NOMO-1 treated with dmso at 0.1 percent for 144 hours (cell line): ENCODE data around the gene ANXA6.

Experiments used
- DNase-seq: peaks from one replicate; lab custom pipeline; 2025; ENCODE audit not compliant: unreplicated experiment; lab: John Stamatoyannopoulos, UW

The ANXA6 gene

DNA sequence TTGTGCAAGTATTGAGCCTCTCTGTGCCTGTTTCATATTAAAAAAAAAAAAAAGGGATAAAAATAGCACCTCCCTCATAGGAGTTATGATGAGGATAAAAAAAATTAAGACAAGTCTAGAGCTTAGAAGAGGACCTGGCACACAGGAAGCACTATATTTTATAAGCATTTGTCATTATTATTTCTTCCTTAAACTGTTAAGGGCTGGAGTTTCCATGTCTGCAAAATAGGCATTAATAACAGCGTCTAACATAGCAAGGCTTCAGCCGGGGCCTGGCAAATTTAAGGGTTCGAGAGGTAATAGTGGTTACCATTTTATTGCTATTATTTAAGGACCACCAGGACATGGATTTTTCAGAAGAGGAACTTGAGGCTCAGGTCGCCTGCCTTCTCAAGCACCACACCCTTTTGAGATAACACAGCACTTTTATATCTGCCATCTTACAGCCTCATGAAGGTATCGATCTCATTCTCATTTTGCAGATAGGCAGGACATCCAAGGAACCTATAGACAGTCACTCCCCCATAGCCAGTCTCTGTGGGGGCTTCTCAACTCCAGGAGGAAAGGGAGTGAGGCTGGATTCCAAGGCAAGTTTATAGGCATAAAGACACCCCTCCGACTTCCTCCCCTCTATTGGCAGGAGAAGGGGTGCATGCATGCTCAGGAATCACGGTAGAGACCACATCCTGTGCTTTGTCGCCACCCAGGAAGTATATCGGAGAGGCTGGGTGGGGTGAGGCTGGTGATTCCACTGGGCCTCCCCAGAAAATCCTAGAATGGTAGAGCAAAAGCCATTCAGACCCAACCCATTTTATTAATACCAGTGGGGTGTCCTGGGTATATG is 2.4 kb downstream of the ANXA6 start:
- peak; percentile 21 for DNase-seq

DNA sequence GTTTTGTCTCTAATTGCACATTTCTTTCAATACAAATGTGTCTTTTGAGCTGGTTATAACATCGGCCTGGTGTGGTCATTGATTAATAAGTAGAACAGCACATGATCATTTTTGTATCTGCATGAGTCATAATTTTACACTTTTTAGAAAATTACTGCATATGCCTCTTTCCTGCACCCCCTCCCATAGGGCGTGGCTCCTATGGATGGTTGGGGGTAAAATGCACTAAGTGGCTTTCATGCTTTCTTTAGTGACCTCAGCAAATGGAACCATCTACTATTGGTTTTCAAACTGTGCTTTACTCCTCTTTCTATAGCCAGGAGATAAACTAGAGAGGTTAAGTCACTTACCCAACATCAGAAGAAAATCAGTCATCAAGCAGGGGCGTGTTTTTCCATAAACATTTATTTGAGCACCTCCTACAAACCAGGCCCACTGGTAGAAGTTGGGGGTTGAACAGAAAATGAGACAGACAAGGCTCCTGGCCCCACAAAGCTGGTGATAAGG is 3.8 kb downstream of the ANXA6 start:
- DNase-seq = no peak

DNA sequence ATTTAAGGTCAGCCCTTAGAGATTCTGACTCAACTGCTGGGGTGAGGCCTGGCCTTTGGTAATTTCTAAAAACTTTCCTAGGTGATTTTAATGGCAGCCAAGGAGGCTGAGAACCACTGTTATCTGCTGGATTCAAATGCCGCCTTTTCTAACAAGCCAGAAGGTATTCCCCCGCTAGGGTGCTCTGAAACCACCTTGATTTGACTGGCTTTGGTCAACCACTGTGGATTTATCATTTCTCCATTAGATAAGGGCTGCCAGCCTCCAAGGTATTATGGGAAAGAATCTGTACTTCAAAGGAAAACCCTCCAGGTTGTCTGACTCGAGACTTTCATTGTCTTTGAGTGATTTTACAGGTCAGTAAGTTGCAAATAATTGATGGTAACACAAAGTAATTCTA is 4.3 kb downstream of the ANXA6 start:
- no peak for DNase-seq

DNA sequence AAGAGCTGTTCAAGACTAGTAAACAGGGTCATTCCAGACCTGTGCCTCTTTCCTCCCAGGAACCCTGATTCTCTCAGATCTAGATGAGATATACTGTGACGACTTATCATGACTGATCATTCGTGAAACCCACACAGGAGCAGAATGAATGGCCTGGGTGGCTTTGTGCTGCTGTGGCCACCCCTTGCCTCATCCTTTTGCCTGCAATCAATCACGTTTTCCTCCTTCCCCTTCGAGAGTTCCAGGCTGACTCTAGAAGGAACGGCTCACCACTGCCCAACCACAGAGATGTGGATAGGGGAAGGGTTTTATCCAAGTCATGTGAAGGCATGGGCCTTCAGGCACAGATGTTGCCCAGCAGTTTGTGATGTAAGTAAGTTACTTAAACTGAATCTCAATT is 5.8 kb downstream of the ANXA6 start:
- DNase-seq = peak; percentile 93

DNA sequence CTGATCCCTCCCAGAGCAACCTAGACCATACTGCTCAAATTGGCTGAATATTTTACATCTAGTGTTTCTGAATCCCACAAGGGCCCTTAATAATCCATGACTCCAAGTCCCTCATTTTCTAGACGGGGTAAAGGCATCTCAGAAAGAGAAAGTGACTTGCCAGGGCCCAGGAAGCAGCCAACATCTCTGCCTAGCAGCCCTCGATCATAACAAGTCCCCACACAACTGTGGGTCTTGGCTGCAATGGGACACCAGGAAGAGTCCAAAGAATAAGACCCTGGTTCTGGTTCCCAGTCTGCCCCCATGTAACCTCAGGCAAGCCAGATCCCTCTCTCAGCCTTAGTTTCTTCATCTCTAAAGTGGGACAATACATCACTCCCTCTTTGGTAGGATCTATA is 6.3 kb downstream of the ANXA6 start:
- no peak for DNase-seq

DNA sequence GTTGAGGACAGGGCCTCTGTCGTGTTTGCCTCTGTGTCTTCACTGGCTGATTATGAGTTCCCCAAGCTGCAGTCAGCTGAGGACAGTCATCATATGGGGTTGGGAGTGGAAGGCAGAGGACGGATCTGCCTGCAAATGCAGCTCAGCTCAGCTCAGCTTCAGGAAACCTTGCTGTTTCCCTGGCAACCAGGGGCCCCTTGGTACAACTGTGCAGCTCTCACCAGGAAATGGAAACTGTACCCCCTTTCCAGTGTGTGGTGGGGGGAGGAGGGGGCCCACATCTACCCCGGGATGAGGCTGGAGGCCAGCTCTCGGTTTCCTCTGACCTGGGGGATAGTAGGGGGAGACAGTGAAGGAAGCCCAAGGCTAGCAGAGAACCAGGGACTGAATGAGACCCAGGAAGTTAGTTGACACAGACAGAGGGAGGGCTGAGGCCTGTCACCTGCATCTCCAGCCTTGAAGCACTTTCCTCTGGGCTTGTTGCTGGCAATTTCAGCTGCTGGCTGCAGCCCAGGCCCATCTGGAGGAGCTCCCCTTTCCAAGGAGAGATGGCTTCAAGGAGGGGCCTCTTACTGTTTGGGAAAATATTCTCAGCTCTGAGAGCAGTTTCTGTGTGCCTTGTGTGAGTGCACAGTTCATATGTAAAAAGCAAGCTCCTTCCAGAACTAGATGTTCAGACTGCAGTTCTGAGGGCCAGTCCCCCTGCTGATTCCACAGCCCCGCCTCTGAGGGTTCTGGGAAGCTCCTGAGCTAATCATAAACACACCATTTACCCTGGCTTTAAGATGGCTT is 6.9 kb downstream of the ANXA6 start:
- DNase-seq = peak; percentile 79

DNA sequence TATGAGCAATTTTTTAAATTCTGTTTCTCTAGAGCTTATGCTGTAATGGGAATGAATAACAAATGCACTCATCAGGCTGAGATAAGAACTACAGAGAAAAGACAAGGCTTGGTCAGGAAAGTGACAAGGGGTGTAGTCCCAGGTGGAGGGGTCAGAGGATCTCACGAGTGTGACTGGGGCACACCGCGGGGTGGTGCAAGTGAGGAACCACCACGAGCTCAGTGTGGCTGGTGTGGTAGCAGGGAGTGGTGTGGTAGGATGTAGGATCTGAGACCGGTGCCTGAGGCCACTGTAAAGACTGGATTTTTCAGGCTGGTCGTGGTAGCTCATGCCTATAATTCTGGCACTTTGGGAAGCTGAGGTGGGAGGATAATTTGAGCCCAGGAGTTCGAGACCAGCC is 9.0 kb downstream of the ANXA6 start:
- no peak for DNase-seq

DNA sequence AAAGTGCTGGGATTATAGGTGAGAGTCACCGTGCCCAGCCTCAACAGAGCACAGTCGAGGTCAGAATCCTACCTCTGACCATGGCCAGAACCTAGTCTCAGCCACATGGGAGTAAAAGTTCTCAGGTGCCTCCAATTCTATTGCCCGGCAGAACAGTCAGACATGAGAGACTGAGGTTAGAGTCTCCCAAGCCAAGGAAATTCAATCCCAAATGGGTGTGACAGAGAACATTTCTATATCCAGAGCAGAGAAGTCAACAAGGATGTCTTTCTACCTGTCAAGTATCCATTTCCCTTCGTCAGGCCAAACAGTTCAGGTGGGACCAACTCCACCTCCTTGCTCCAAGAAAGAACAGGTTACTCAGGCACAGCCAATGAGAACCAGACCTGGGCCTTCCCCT is 10.5 kb downstream of the ANXA6 start:
- no peak for DNase-seq

DNA sequence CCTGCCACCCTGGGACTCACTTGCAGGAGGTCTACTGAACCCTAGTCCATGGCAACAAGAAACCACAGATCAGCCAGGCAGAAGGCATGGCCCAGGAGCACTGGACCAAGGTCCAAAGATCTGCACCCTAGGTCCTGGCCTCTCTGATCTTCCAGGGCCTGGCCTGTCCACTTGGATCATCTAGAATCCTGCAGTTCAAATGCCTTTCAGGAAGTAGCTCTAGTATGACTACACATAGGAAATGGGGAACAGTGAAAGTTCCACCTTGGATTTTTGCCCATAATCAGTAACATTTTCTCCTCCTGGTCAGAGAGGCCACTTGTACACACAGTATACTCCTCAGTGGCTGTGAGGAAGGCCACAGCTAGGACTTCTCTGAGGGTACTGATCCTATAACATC is 11.5 kb downstream of the ANXA6 start:
- no peak for DNase-seq

DNA sequence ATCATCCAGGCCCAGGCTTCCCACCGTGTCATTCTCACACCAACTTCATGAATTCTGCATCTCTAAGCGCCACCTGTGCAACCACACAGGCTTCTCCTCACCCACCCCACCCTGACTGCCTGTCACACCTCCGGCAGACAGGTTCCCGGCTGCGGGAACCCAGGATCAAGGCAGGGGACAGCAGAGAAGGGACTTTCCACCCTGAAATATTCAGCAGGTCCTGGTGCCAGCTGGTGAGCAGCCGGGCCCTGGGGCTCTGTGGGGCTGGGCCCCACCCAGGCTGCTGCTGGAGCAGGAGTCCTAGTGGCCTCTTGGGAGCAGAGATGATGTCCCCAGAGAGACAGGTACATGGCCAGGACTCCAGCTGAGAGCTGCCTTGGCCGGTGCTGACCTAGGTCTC is 12.7 kb downstream of the ANXA6 start:
- DNase-seq = no peak

DNA sequence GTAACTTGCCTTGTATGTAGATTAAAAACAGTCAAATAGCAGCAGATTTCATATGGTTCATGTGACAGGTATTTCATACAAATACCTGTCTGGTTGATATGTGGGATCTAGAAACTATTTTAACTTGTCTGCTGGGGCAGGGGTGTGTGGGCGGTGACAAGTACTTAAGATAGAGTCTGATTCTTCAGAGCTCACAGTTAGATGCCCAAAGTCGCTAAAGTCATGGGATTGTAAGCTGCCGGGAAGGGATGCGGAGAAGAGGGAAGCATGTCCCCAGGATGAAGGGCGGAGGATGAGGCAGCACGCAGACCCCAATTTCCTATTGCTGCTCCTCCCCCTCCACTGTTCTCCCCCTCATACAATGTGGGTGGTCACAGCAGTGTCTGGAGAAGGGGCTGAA is 13.3 kb downstream of the ANXA6 start:
- no peak for DNase-seq

DNA sequence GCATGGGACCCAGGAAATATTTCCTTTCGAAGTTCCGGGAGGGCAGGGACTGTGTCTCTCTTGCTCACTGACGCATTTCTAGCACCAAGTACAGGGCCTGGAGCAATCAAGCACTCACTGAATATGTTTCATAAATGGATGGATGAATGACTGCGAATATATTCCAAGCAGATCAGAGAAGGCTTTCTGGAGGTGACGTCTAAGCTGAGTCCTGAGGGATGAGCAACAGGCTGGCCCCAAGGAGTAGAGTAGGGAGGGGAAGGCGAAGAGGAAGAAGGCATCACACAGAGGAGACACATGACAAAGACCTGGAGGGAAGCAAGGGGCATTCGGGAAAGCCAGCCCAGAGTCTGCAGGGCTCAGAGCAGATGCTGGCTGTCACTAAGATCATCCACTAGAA is 13.9 kb downstream of the ANXA6 start:
- no peak for DNase-seq

DNA sequence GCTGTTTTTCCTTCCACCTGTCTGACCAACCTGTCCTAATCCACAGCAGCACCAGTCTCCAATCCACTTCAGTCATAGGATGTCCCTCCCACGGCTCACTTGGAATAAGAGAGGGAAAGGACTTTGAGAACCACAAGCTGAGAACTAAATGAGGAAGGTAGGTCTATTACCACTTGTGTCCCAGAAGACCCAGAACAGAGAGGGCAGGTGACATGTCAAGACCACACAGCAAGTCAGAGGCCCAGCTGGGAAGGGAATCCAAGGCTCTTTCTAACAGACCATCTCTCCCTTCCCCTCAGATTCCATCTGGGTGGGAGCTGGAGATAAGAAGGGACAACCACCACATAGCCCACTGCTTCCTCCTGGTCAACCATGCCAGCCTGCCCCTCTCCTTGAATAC is 14.6 kb downstream of the ANXA6 start:
- DNase-seq = no peak

DNA sequence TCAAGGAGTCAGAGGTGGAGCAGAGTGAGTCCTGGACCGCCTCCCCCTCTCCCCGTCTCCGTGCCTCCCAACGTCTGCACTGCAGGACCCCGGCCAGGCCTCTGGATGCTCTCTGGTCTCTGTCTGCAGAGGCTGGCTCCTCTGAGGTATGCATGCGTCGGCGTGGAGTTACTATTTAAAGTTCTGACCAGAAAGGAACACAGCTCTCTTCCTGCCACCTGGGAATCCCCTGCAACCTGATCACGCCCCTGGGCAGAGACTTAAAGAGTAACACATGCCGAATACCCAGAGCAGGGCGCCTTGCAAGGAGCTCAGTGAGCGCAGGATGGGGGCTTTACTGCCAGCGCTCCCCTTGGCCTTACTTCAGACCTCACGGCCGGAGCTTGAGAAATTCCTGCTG is 16.0 kb downstream of the ANXA6 start:
- DNase-seq = no peak

DNA sequence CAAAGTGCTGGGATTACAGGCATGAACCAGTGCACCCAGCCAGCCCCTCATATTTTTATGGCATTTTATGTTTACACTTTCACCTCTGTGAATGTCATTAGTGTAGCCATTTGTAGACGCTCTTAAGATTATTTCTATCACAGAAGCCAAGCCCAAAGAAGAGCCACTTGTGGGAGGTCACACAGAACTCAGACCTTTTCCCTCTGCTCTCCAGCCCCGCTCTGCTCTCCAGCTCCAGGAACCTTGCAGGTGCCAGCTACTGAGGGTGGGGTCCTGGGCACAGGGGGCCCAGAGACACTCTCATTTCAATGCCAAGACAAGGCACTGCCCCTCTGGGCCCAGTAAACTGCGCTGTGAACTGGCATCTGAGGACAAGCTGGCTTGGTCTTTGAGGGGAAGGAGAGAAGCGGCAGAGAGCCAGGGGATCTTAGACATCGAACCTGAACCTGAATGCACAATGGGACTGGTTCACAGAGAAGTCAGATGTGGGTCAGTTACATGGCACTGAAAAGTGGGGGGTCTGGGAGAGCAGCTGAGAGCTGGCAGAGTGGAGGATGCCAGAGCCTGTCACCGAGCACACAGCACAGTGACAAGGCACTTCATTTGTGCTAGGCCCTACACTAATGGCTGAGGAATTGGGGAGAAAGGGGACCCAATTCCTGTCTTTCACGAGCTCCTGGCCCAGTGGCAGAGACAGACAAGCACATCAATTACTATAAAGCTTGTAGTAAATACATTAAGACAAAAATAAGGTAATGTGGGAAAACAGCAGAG is 16.7 kb downstream of the ANXA6 start:
- DNase-seq = no peak

DNA sequence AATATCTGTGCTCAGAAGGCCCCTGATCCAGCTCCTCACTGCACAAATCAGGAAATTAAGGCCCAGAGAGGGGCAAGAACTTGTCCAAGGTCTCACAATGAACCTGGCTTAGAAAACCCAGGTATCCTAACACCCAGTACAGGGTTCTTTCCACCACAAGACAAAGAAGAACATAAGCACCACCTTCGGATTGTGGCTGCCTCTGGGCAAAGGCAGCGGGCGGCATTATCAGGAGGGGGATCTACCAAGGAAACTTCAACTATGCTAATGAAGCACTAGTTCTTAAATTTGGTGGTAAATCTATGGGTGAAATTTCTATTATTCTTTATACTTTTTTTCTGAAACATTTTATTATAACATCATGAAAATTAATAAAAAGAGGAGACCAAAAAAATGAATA is 17.9 kb downstream of the ANXA6 start:
- no peak for DNase-seq

DNA sequence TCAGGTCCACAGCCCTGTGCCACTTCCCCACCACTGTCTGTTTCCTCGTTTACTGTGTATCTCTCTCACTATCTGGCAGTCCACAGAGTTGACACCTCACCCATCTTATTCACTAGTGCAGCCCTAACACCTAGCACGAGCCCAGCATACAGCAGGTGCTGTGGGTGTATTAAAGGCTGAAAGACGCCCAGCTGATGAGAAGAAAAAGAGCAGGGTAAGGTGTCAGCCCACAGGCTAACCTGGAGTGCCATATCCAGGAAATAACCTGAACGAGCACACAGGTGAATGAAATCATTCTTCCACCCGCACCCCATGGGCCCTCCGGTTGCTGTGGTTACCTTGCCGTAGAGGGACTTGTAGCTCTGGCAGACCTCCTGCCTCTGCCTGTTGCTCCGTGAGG is 18.6 kb downstream of the ANXA6 start:
- DNase-seq = no peak

DNA sequence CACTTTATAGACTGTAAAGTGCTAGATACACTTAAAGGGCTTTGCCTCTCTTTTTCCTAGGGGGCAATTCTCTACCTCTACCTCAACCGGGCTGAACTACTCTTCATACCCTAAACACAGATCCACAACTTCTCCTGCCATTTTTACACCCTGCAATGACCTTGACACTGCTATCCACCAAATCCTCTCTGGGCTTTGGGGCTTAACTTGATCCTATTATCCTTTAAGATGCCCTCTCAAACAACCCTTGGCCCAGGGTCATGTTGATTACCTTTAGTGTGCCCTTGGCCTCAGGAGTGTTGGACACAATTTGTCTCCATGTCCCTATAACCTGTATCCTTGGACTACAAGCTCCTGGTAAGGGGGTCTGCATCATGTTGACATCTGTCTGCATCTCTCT is 19.5 kb downstream of the ANXA6 start:
- no peak for DNase-seq

DNA sequence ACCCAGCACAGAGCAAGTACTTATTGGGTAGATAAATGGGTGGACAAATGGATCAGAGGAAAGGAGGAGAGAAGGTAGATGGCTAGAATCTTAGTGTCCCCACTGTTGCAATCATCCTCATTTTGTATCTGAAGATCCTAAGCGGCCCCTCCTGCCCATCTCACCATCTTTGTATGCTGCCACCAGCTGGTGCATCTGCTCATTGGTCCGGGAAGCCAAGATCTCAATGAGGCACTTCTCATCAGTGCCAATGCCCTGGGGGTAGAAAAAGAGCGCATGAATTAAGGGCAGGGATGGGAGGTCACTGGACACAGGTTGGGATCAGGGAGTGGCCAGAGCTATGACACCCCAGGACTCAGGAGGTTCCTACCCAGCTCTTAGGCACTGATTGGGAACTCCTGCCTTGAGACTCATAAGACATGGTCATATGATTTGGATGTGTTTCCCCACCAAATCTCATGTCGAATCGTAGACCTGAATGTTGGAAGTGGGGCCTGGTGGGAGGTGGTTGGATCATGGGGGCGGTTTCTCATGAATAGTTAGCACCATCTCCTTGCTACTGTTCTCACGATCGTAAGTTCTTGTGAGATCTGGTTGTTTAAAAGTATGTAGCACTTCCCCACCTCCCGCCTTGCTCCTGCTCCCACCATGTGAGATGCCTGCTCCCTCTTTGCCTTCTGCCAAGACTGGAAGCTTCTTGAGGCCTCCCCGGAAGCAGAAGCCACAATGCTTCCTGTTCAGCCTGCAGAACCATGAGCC is 20.3 kb downstream of the ANXA6 start:
- DNase-seq = no peak

DNA sequence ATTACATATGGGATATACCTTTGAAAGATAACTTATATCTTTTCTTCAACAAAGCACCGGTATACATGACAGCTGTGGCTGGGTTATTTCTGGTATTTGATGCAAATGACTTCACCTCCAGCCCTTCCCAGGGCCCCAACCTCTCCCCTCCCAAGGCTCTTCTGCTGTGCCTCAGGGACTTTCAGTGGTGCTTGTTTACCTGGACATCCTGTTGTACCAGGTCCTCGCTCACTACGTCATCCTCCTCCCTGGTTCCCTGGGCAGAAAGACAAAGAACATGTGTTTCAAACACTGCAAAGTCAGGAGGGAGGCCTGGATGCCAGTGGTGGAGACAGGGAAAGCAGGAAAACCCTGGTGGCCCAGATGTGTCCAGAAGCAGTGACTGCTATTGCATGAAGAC is 23.4 kb downstream of the ANXA6 start:
- no peak for DNase-seq

DNA sequence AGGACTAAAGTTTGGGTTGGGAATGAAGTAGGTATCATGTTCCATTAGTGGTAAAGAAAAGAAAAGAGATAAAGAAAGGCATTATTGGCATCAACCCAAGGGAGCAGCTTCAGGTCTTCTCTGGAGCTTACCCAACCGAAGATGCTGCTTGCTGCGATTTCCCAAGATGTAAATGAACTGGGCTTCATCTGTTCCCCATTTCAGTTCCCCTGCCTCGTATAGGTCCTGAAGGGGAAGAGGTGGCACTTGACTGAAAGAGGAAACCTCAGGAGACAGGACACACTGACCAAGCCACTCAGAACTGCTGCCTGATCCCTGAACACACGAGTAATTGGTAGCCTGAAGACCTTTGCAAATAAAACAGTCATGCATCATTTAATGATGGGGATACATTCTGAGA is 24.6 kb downstream of the ANXA6 start:
- peak; percentile 81 for DNase-seq
